GM18870 (cell line): ENCODE data around the gene TRMT61A.

ENCODE experiments used
- ATAC-seq: cut with Tn5 transposase; IDR thresholded peaks from one replicate; pipeline ENCODE4 v1.9.1; 2021; ENCODE audit warnings: moderate library complexity; ENCODE audit not compliant: unreplicated experiment

Gene TRMT61A

GRCh38 chr14:103561381-103562178, 32.6 kb downstream of the TRMT61A start:
- no peak for ATAC-seq

GRCh38 chr14:103562179-103562428, 33.1 kb downstream of the TRMT61A start:
- ATAC-seq = no peak

GRCh38 chr14:103562429-103563225, 33.6 kb downstream of the TRMT61A start, which contains the start of the genes BAG5 and COA8:
Gene BAG5, minus strand, starts transcription at chr14:103562657. Its CDS starts 1,493 bp downstream, at chr14:103561164.
Gene COA8, plus strand, starts transcription at chr14:103562960. Its CDS starts 42 bp downstream, at chr14:103563002.
- ATAC-seq = peak; percentile 61

- no peak for ATAC-seq
Measured at GRCh38 chr14:103563226-103563620, 34.2 kb downstream of the TRMT61A start.

DNA sequence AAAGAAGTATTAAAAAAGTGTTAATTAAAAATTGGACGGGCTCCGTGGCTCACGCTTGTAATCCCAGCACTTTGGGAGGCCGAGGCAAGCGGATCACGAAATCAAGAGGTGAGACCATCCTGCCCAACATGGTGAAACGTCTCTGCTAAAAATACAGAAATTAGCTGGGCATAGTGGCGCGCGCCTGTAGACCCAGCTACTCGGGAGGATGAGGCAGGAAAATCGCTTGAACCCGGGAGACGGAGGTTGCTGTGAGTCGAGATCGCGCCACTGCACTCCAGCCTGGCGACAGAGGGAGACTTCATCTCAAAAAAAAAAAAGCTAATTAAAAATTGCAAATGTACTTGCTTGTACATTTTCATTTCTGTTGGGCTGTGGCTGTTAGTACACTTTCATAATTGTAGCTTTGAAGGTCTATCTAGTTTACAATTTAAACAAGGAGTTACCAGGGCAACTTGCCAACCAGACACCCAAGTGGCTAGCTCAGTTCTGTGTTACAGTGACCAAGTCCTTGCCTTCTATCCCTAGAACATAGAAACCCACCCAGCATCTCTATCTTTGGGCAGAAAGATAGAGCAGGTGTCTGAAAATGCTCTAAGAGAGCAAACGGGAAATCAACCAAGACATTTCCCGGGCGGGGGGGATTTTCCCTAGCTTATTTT, 35.0 kb downstream of the TRMT61A start:
- ATAC-seq = no peak

GRCh38 chr14:103568952-103569351, 40.0 kb downstream of the TRMT61A start:
- no peak for ATAC-seq

GRCh38 chr14:103569408-103569807, 40.4 kb downstream of the TRMT61A start:
- ATAC-seq = no peak

- ATAC-seq = no peak
Measured at GRCh38 chr14:103574104-103574503, 45.1 kb downstream of the TRMT61A start.

DNA sequence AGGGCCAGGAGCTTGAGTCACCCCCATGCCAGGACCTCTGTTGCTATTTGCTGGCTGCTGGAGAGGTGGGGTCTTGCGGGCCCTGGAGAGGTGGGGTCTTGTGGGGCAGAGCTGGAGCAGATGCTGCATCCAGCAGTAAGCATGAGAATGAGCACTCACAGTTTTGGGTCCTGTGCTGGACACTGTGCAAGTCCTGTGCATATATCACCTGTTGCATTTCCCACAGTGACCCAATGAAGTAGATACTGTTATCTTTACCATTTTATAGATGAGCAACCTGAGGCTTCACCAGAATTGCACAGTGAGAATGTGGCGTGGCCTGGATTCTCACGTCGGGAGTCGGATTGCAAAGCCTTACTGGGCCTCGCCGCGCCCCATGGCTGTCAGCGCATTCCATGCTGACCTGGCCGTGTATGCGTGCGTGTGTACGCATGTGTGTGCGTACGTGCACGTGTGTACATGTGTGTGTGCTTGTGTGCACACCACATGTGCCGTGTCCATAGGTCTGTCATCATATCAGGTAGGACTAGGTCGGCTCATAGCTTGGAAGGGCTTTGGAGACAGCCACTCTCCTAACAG, 45.8 kb downstream of the TRMT61A start:
- no peak for ATAC-seq

DNA sequence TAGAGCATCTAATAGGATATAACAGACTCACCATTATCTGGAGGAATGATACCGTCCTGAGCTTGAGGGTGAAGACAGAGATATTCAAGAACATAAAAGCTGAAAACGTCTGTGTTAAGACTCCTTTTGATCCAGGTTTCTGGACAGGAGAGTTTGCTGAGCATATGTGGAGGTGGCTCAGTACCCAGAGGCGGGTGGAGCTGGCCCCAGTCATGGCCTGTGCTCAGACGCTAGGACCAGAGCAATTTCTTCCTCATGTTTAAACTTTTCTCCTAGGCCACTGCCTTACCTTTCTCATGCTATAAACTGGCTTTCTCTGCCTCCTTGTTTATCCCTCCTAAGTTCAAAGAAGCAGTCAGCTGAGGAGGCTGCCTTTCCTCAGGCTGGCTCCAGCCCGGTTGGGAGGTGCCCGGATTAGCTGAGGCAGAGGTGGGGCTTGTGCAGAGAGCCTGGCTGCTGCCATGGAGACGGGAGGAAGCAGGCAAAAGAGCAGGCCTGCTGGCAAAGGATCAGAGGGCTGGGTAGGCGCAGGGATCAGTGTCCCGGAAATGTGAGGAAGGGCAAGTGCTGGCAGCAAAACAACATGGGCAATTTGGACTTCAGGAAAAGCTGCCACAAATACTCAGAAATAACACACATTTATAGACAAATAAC, 47.5 kb downstream of the TRMT61A start:
- no peak for ATAC-seq

DNA sequence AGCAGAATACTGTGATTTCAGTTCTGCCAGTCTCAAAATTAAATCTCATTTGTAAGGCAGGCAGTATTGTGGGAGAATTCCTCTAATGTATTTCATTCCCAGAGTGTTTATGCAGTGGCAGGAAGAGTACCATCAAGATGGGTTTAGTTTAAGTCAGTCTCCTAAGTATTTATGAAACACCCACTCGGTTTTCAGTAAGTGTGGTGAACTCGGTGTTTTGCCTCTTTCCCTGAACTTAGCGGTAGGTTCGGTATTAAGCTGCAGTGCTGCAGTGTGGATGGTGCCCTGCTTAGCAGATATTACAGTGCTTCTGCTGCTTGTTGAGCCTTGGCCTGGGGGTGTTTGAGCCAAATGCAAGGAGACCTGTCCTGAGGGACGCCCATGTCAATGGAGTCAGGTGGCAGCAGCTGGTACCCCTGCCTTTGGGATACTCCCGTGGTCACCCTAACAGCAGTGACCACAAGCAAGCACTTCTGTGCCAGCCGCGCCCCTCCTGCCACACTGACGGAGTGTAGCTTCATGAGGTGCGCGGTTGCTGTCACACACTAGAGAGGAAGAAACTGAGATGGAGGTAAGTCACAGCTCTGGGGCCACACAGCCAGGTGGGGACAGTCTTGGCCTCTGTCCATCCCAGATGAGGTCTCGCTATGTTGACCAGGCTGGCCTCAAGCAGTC, 49.5 kb downstream of the TRMT61A start:
- no peak for ATAC-seq

- no peak for ATAC-seq
Measured at GRCh38 chr14:103581206-103581605, 52.2 kb downstream of the TRMT61A start.

- no peak for ATAC-seq
Measured at GRCh38 chr14:103581954-103582703, 53.1 kb downstream of the TRMT61A start.

GRCh38 chr14:103584326-103584915, 55.4 kb downstream of the TRMT61A start:
- ATAC-seq = no peak
